Activated naive CD4-positive, alpha-beta T cell treated with anti-CD3 and anti-CD28 coated beads, Interleukin-2, amount 50 U/mL, for 72 hours (primary cell): ENCODE data around the gene SHROOM1. TPM values are rescaled to one million over a fixed set of nuclear protein-coding genes. Genes with fewer than 3 reads are reported as not detected.
A peak's percentile ranks its signal among the peaks of the same experiment; 100 is the strongest.
"Not testable (repeated sequence)": the region's sequence is repeated elsewhere in the genome, so short reads cannot be mapped to it uniquely, and the experiment has no call there.

Experiments used
- ATAC-seq, 2 donors: fragments of 150-1000 bp; cut with Tn5 transposase; 2 replicates each; pipeline ENCODE4 v1.10.0; 2021; ENCODE audit warnings: mild to moderate bottlenecking in 2 of 2, moderate library complexity in 2 of 2
- DNase-seq, 2 donors: peaks; one replicate each; pipeline ENCODE4 v3.0.0; 2021 to 2022; ENCODE audit warnings: low spot score in 2 of 2
- H3K27ac Mint-ChIP-seq, 2 donors: one replicate each; pipeline ENCODE4 v1.8.0; 2022; ENCODE audit warnings: mild to moderate bottlenecking in 2 of 2, mixed read lengths in 2 of 2
- H3K36me3 Mint-ChIP-seq, 2 donors: one replicate each; pipeline ENCODE4 v1.8.0; 2022; ENCODE audit warnings: mixed read lengths in 2 of 2
- H3K9me3 Mint-ChIP-seq, 2 donors: one replicate each; pipeline ENCODE4 v1.8.0; 2022; ENCODE audit warnings: mixed read lengths in 2 of 2
- total RNA-seq, 2 donors: library from RNA; stranded (reverse); gene quantifications; one replicate each; pipeline ENCODE4 v1.2.3, GENCODE V29; 2022

SHROOM1 gene
- total RNA-seq, 2 donors from 2014 or later, result 1.3 to 2.3 TPM

GRCh38 chr5:132856011-132856410 is 25.6 kb upstream of the SHROOM1 start:
- Mint-ChIP-seq H3K9me3 (no peaks in the 10 kb centered on the region), H3K36me3 (no peaks in the 10 kb centered on the region), H3K27ac (peak overlapping the region in 1 of 2 donors; percentile 72)
- ATAC-seq, result no peak
- no peak for DNase-seq

DNA sequence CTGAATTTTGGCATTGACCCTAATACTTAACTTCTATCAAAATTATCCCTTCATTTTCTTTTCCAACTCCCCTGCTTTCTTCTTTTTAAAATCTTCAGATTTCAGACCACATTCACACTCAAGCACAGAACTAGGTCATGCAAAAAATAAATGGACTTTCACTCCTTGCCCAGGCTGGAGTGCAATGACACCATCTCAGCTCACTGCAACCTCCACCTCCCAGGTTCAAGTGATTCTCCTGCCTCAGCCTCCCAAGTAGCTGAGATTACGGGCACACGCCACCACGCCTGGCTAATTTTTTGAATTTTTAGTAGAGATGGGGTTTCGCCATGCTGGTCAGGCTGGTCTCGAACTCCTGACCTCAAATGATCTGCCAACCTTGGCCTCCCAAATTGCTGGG is 24.5 kb upstream of the SHROOM1 start:
- not testable (repeated sequence) for H3K9me3 Mint-ChIP-seq, H3K36me3 Mint-ChIP-seq, H3K27ac Mint-ChIP-seq, ATAC-seq, DNase-seq

DNA sequence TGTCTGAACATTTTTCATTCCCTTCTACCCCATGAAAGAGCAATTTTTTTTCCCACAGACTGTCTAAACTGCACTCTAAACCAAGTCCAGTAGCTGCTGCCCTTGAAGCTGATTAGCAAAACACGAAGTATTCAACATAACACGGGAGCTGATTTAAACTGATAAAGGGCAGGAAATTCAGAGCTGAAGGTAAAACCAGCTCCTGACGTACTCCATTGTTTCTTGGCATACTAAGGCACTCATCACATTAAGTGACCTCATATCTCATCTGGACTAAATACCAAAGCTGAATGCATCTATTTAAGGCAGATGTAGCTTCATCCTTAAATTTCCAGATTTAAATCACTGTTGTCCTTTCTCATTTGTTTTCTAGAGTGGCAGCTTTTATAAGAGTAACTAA is 23.9 kb upstream of the SHROOM1 start:
- no peak for DNase-seq
- Mint-ChIP-seq H3K36me3 (no peaks in the 10 kb centered on the region), H3K9me3 (no peaks in the 10 kb centered on the region), H3K27ac (no peak overlapping the region)
- no peak for ATAC-seq

- Mint-ChIP-seq H3K27ac (no peak overlapping the region), H3K9me3 (no peaks in the 10 kb centered on the region), H3K36me3 (no peaks in the 10 kb centered on the region)
- DNase-seq (no peak), ATAC-seq (no peak)
Measured at GRCh38 chr5:132853790-132854189, 23.3 kb upstream of the SHROOM1 start.

DNA sequence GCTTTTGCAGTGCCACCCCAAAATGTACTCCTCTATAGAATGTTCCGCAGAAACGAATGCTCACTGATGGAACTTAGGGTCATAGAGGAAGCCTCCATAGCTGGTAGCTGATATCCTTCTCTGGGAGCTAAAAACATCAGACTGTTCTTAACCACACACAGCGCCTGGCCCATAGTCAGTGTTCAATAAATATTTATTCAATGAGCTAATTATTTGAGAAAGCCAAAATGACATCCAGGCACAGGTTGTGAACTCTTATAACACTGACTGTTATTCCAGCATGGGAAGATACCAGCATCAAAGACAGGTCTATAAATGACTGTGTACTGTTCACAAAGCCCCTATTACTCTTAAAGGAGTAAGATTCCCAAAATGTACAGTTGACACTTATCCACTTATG is 22.9 kb upstream of the SHROOM1 start:
- Mint-ChIP-seq H3K27ac (no peak overlapping the region), H3K36me3 (no peaks in the 10 kb centered on the region), H3K9me3 (no peaks in the 10 kb centered on the region)
- DNase-seq (no peak), ATAC-seq (no peak)

- H3K36me3 Mint-ChIP-seq, result no peaks in the 10 kb centered on the region
- no peak for DNase-seq
- no peaks in the 10 kb centered on the region for H3K9me3 Mint-ChIP-seq
- no peak overlapping the region for H3K27ac Mint-ChIP-seq
- no peak for ATAC-seq
Measured at GRCh38 chr5:132850066-132850465, 19.6 kb upstream of the SHROOM1 start.

- Mint-ChIP-seq H3K9me3 (no peaks in the 10 kb centered on the region), H3K36me3 (no peaks in the 10 kb centered on the region), H3K27ac (no peak overlapping the region)
- no peak for ATAC-seq
- no peak for DNase-seq
Measured at GRCh38 chr5:132849347-132849746, 18.9 kb upstream of the SHROOM1 start.

- DNase-seq, result no peak
- ATAC-seq, result no peak
- Mint-ChIP-seq H3K36me3 (no peaks in the 10 kb centered on the region), H3K9me3 (no peaks in the 10 kb centered on the region), H3K27ac (no peak overlapping the region)
Measured at GRCh38 chr5:132848270-132848669, 17.8 kb upstream of the SHROOM1 start.

- ATAC-seq, result peak; percentile 24 to 76
- Mint-ChIP-seq H3K27ac (no peak overlapping the region), H3K9me3 (no peaks in the 10 kb centered on the region)
Measured at GRCh38 chr5:132841305-132841704, 10.9 kb upstream of the SHROOM1 start.

DNA sequence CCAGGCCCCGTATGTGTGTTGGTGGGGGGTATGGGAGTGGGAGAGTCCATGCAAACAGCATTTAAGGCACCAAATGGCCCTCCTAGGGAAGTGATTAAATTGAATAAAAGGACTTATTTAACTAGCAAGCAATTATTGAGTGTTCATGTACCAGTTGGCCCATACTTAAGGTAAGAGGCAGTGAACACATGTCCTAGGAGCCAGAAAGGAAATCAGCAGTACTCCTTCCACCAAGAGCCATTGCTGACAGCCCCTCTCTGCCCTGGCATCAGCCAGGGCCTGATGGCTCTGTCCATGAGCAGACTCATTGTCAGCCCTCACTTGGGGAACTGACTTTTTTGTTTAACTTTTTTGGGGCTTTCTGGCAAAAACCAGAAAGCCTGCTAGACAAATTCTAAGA is 10.4 kb upstream of the SHROOM1 start:
- Mint-ChIP-seq H3K36me3 (no peaks in the 10 kb centered on the region), H3K9me3 (no peaks in the 10 kb centered on the region), H3K27ac (no peak overlapping the region)
- no peak for DNase-seq
- ATAC-seq, result no peak

More at GRCh38 chr5:132841305-132841704, 10.9 kb upstream of the SHROOM1 start:
- H3K36me3 Mint-ChIP-seq, result no peaks in the 10 kb centered on the region
- no peak for DNase-seq

DNA sequence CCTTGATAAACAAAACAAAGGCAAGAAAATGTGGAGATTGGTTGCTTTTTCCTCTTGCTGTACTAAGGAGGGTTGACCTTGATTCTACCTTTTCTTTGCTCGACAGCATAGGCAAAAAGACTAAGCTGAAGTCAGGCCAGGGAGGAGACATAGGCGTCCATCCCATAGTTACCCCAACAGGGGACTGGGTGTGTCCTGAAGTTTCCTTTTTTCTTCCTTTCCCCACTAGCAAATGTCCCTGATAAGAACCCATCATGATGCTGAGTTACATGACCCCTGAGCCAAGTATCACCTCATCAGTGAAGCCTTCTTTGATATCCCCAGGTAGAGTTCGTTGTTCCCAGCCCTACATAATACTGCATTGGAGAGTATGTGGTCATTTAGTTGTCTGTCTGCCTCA is 9.9 kb upstream of the SHROOM1 start:
- Mint-ChIP-seq H3K27ac (no peak overlapping the region), H3K36me3 (no peaks in the 10 kb centered on the region), H3K9me3 (no peaks in the 10 kb centered on the region)
- ATAC-seq (no peak), DNase-seq (no peak)

DNA sequence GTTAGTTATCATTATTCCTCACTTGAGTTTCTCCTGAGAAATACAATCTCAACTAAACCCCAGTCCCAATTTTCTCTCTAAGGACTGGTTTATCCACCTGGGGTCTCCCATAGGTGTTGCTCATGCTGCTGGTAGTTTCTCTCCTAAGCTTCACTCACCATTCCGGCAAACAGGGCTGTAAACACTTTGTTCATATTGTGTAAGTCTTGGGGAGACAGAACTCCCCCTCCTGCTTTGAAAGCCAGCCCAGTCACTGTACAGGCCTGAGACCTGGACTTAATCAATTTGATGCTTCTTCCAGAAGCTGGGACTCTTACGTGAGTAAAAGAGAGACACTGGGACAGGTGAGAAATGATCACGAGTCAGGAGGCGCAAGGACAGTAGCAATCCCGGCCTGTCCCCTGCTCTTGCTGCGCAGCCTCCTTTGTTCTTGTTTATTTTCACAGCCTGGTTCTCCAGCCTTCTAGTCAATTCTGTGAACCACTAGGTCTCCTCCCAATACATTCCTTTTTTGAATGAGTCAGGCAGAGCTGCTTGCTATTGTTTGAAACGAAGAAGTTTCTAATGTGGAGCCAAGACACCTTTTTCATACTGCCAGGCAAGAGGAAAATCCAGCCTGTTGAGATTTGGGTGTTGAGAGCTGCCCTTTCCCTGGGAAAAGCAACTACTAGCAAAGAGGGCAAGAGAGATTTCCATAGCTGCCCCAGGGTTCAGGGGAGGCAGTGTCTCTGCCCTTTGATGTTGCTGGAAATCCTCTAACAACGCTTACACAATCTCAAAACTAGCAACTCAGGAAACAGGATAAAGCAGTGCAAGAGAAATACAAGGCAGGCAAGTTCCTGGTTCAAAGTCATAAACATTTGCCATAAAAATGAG is 9.2 kb upstream of the SHROOM1 start:
- Mint-ChIP-seq H3K27ac (no peak overlapping the region), H3K9me3 (no peaks in the 10 kb centered on the region), H3K36me3 (no peaks in the 10 kb centered on the region)
- ATAC-seq, result no peak
- DNase-seq, result no peak

GRCh38 chr5:132838516-132839282 is 8.3 kb upstream of the SHROOM1 start:
- Mint-ChIP-seq H3K27ac (no peak overlapping the region), H3K36me3 (no peaks in the 10 kb centered on the region), H3K9me3 (no peaks in the 10 kb centered on the region)
- ATAC-seq, result no peak
- no peak for DNase-seq

GRCh38 chr5:132837868-132838267 is 7.4 kb upstream of the SHROOM1 start:
- DNase-seq (no peak), ATAC-seq (no peak)
- H3K27ac Mint-ChIP-seq, result peak overlapping the region in 1 of 2 donors; percentile 40
- H3K36me3 Mint-ChIP-seq, result no peaks in the 10 kb centered on the region
- H3K9me3 Mint-ChIP-seq, result no peaks in the 10 kb centered on the region

DNA sequence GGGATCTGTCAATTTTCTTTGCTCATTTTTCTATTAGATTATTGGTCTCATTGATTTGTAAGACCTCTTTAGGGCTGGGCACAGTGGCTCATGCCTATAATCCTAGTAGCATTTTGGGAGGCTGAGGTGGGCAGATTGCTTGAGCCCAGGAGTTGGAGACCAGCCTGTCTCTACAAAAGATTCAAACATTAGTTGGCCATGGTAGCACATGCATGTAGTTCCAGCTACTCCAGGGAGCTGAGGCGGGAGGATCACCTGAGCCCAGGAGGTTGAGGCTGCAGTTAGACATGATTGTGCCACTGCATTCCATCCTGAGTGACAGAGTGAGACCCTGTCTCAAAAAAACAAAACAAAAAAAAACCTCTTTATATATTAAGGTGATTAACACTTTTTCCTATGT is 6.4 kb upstream of the SHROOM1 start:
- H3K9me3 Mint-ChIP-seq, result no peaks in the 10 kb centered on the region
- H3K36me3 Mint-ChIP-seq, result no peaks in the 10 kb centered on the region
- ATAC-seq, result no peak
- DNase-seq, result no peak
- no peak overlapping the region for H3K27ac Mint-ChIP-seq

DNA sequence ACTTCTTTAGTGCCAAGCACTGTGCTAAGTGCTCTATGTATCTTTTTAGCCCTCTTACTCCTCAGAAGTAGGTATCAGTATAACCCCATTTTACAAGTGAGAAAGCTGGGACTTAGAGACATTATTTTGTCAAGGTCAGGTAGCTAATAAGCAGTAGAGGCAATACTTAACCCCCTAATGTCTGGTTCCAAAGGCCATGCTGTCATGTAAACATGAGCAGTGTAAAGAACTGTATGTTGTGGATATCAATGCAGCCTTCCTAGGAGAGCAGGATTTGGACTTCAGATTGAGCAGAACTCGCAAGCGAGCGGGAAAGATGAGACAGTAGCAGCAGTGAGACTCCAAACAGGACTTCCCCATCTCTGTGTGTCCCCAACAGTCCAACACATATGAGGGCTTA is 3.6 kb upstream of the SHROOM1 start:
- ATAC-seq (no peak), DNase-seq (no peak)
- H3K9me3 Mint-ChIP-seq, result no peaks in the 10 kb centered on the region
- no peaks in the 10 kb centered on the region for H3K36me3 Mint-ChIP-seq
- no peak overlapping the region for H3K27ac Mint-ChIP-seq

DNA sequence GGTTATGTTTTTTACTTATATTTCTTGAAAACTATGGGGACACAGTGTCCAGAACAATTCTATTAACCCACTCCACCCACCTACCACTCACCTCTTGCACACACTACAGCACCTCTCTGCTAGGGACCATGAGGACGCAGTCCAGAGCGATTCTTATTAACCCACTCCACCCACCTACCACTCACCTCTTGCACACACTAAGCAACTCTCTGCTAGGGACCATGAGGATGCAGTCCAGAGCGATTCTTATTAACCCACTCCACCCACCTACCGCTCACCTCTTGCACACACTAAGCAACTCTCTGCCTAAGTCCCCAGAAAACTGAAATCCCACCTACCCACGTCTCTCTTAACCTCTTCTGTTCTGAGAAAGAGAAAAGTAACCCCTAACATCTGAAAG is 2.2 kb upstream of the SHROOM1 start:
- DNase-seq, result no peak
- Mint-ChIP-seq H3K27ac (no peak overlapping the region), H3K9me3 (no peaks in the 10 kb centered on the region), H3K36me3 (no peaks in the 10 kb centered on the region)
- no peak for ATAC-seq
